Measurements from ENCODE around the gene VAV3. TPM values are rescaled to one million over a fixed set of nuclear protein-coding genes. Genes with fewer than 3 reads are reported as not detected.

Gene VAV3
- total RNA-seq, 4 donors from 2014 or later = 1.9 to 5.8 (median 3.0) TPM

DNA sequence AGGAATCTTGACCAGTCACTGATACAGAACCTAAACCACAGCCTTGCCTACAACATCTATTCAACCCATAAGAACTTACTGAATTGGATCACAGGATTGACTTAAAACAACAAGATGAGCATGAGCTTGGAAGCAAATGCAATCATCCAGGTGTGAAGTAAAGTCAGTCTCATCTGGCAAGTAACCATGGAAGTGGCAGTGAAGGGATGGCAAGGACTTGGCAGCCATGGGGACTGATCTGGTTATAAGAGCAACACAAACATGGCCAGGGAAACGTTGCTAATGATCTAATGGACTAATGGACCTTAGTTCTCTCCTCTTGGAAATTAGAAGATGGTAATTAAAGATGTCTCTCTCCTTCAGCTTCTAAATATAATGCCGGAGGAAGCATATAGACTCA is 133.1 kb downstream of the VAV3 start:
- WGBS = 93% methylated on average over 2 of the region's 2 CpGs
- DNase-seq (ENCODE audit: extremely low spot score) = no peak
- peaks cover 0 to 11% (median 0%) of the 10 kb centered on the region in 4 donors for H3K27me3 ChIP-seq
- no peak overlapping the region for H3K27ac ChIP-seq (replicated peaks in 1 of 4)
- intact Hi-C loops (cut with DNase I) = no loop called here
- no peaks in the 10 kb centered on the region for H3K36me3 ChIP-seq
- no peaks in the 10 kb centered on the region for H3K9me3 ChIP-seq
- H3K4me3 ChIP-seq = no peak overlapping the region
- TF ChIP-seq POLR2A (IDR thresholded peaks at IDR 0.05; ENCODE audit: low read depth) = no peak
- no peak for TF ChIP-seq EP300 (IDR thresholded peaks at IDR 0.05)
- no peak for TF ChIP-seq POLR2AphosphoS5 (IDR thresholded peaks at IDR 0.05)
- TF ChIP-seq, protein P1, sequence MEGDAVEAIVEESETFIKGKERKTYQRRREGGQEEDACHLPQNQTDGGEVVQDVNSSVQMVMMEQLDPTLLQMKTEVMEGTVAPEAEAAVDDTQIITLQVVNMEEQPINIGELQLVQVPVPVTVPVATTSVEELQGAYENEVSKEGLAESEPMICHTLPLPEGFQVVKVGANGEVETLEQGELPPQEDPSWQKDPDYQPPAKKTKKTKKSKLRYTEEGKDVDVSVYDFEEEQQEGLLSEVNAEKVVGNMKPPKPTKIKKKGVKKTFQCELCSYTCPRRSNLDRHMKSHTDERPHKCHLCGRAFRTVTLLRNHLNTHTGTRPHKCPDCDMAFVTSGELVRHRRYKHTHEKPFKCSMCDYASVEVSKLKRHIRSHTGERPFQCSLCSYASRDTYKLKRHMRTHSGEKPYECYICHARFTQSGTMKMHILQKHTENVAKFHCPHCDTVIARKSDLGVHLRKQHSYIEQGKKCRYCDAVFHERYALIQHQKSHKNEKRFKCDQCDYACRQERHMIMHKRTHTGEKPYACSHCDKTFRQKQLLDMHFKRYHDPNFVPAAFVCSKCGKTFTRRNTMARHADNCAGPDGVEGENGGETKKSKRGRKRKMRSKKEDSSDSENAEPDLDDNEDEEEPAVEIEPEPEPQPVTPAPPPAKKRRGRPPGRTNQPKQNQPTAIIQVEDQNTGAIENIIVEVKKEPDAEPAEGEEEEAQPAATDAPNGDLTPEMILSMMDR (IDR thresholded peaks at IDR 0.05) = no peak
- peaks cover 0 to 6% (median 0%) of the 10 kb centered on the region in 4 donors for H3K4me1 ChIP-seq

DNA sequence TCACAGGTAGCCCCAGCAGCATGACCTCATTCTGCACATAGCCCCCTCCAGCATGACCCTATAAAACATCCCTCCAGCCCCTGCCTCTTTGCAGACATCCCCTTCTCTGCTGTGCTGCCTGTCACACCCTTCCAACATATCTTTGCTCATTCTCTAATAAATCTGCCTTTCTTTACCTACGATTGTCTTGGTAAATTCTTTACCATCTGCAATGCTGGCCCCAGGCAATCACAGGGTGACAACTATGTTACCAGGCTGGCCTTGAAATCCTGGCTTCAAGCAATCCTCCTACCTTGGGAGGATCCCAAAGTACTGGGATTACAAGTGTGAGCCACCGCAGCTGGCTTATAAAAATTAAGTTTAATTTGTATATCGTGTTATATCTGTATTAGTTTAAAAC is 134.5 kb downstream of the VAV3 start:
- intact Hi-C loops (cut with DNase I) = no loop called here
- no peak for TF ChIP-seq POLR2AphosphoS5 (IDR thresholded peaks at IDR 0.05)
- TF ChIP-seq EP300 (IDR thresholded peaks at IDR 0.05) = no peak
- TF ChIP-seq, protein P1 (IDR thresholded peaks at IDR 0.05) = no peak
- TF ChIP-seq POLR2A (IDR thresholded peaks at IDR 0.05; ENCODE audit: low read depth) = no peak
- Histone ChIP-seq H3K36me3 (no peaks in the 10 kb centered on the region), H3K9me3 (no peaks in the 10 kb centered on the region), H3K27me3 (peaks cover 0 to 8% (median 0%) of the 10 kb centered on the region in 4 donors), H3K4me3 (no peak overlapping the region), H3K4me1 (peaks cover 0 to 6% (median 0%) of the 10 kb centered on the region in 4 donors), H3K27ac (replicated peaks in 1 of 4) (no peak overlapping the region)
- DNase-seq (ENCODE audit: extremely low spot score) = no peak
- WGBS = 90% methylated on average over 3 of the region's 3 CpGs

DNA sequence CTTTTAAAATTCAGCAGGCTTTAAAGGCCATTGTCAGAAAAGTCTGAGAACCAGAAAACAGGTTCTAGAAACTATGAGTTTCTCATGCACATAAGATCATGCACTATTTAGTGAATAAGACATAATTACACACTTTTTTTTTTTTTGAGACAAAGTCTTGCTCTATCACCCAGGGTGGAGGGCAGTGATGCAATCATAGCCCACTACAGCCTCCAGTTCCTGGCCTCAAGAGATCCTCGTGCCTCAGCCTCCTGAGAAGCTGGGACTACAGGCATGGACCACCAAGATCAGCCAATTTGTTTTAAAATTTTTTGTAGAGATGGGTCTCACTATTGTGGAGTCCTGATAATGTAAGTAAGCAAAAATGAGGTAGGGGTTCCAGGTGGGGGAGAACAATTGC is 134.9 kb downstream of the VAV3 start:
- WGBS = 91% methylated on average over 1 of the region's 1 CpG
- Histone ChIP-seq H3K27ac (replicated peaks in 1 of 4) (no peak overlapping the region), H3K4me3 (no peak overlapping the region), H3K4me1 (peaks cover 0 to 6% (median 0%) of the 10 kb centered on the region in 4 donors), H3K36me3 (no peaks in the 10 kb centered on the region), H3K9me3 (no peaks in the 10 kb centered on the region), H3K27me3 (peaks cover 0 to 4% (median 0%) of the 10 kb centered on the region in 4 donors)
- intact Hi-C loops (cut with DNase I) = no loop called here
- TF ChIP-seq POLR2AphosphoS5 (IDR thresholded peaks at IDR 0.05) (no peak), POLR2A (IDR thresholded peaks at IDR 0.05; ENCODE audit: low read depth) (no peak), EP300 (IDR thresholded peaks at IDR 0.05) (no peak)
- TF ChIP-seq, protein P1 (IDR thresholded peaks at IDR 0.05) = no peak
- DNase-seq (ENCODE audit: extremely low spot score) = no peak

DNA sequence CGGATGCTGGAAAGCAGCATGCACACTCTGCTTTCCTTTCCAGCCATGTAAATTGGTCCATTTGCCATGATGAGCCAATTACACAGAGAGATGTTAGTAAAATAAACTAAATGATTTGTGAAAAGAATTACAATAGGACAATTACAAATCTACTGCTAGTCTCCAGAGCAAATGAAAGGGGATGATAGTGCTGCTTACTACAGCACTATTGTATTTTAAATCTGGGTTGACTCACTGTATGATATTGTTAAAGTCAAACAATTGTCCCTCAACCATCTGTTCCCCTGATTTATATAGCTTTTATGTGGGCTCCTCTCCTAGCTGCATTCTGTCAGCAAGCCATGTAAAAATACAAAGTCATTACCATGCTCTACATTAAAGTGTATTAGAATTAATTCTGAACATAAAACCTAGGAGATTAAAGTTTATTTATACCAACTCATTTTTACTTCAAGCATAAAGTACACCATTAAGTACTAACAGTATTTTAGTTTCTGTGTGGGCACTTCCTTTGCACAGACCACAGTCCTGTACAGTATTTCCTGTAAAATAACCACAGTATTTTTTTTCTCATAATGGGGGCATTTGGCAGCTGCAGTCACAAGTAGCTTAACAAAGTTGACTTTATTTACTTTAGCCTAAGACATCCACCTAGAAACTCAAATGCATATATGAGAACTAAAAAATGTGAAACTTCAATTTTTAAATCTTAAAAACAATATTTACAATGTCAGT is 135.8 kb downstream of the VAV3 start:
- Histone ChIP-seq H3K27me3 (no peaks in the 10 kb centered on the region), H3K4me3 (no peak overlapping the region), H3K9me3 (no peaks in the 10 kb centered on the region), H3K4me1 (peaks cover 0 to 2% (median 0%) of the 10 kb centered on the region in 4 donors), H3K36me3 (no peaks in the 10 kb centered on the region), H3K27ac (replicated peaks in 1 of 4) (no peak overlapping the region)
- WGBS = 68% methylated on average over 1 of the region's 1 CpG
- intact Hi-C loops (cut with DNase I) = no loop called here
- TF ChIP-seq EP300 (IDR thresholded peaks at IDR 0.05) = no peak
- no peak for TF ChIP-seq POLR2AphosphoS5 (IDR thresholded peaks at IDR 0.05)
- TF ChIP-seq, protein P1 (IDR thresholded peaks at IDR 0.05) = no peak
- TF ChIP-seq POLR2A (IDR thresholded peaks at IDR 0.05; ENCODE audit: low read depth) = no peak
- DNase-seq (ENCODE audit: extremely low spot score) = no peak
